ENCODE measurements around the gene ITGA6.

Gene ITGA6

DNA sequence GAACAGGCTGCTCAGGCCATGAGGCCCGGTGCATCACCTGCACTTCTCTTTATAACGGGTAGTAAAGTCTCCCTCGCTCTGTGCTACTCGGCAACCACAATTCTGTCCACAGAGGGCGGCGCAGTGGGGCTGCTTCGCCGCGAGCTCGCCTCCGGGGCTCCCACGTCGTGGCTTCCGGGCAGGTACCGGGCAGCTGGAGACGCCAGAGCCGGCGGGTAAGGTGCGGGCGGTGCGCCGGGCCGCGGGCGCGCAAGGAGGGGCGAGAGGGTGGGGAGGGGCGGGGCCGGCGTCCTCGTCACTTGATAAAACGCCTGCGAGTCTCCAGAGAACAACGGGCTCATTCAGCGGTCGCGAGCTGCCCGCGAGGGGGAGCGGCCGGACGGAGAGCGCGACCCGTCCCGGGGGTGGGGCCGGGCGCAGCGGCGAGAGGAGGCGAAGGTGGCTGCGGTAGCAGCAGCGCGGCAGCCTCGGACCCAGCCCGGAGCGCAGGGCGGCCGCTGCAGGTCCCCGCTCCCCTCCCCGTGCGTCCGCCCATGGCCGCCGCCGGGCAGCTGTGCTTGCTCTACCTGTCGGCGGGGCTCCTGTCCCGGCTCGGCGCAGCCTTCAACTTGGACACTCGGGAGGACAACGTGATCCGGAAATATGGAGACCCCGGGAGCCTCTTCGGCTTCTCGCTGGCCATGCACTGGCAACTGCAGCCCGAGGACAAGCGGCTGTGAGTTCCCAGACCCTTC lies at the start of gene ITGA6:
Gene ITGA6 (plus strand): TSS at position 331 of the 734 bp plus-strand sequence.
- H3K9ac ChIP-seq (ENCODE audit: insufficient read length), result peak within 1 kb of the TSS; percentile 63
- no peaks in the 10 kb centered on the region for H3K9me3 ChIP-seq (ENCODE audit: low read depth, low read length)
- DNase-seq (ENCODE audit: low read depth, low spot score), result no peak
- no peaks in the 10 kb centered on the region for H3K36me3 ChIP-seq (ENCODE audit: insufficient read depth, low read length)
- TF ChIP-seq POLR2AphosphoS5 (IDR thresholded peaks at IDR 0.05; ENCODE audit: borderline replicate concordance, low read depth, low read length) (0 out of 2 replicates have a peak, but pooled peaks have one; percentile 22), FOXP2 (optimal IDR thresholded peaks at IDR 0.05; ENCODE audit: control extremely low read depth, extremely low read length, insufficient read depth) (no peak), EZH2 (IDR thresholded peaks at IDR 0.05) (no peak)
- no peak within 1 kb of the TSS for H3K27ac ChIP-seq
- peak within 1 kb of the TSS; percentile 88 for H3K4me3 ChIP-seq

DNA sequence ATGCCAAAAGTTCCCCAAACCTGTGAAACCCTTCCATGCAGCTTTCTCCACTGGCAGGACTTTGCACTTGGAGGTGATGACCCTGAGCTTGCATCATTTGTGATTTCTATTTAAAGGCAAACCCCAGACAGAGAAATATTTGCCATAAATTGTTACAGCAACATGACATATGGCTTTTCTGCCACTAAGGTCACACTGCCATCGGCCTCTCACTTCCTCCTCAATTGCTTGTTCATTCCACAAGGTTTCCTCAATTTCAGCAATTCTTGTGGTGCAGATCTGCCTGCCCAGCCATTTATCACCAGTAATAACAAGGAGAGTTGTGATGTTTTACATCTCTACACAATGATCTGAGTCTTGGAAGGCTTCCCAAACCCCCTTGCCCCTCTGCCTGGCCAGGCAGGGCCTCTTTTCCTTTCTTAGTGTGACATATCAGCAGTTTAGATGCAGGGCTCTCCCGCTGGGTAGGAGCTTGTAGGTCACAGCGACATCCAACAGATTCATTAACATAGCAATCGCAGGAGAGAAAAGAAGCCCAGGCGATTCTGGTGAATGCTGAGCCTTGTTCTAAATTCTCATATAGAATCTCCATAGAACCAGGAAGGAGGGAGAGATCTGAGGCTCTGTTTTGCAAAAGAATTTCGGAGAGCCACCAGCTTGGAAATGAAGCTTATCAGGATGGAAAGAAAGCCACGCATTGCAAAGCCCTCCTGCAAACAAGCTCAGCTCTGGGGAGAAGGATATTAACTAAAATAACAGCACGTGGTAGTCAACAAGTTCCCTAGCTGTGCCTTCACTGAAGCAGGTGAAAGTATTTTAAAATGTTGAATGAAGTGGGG lies 46.7 kb upstream of the ITGA6 start:
- Histone ChIP-seq H3K4me3 (no peak overlapping the region), H3K9ac (ENCODE audit: insufficient read length) (no peak overlapping the region), H3K9me3 (ENCODE audit: low read depth, low read length) (no peaks in the 10 kb centered on the region), H3K36me3 (ENCODE audit: insufficient read depth, low read length) (no peaks in the 10 kb centered on the region), H3K27ac (no peak overlapping the region)
- TF ChIP-seq FOXP2 (optimal IDR thresholded peaks at IDR 0.05; ENCODE audit: control extremely low read depth, extremely low read length, insufficient read depth), result no peak
- TF ChIP-seq EZH2 (IDR thresholded peaks at IDR 0.05), result no peak
- TF ChIP-seq POLR2AphosphoS5 (IDR thresholded peaks at IDR 0.05; ENCODE audit: borderline replicate concordance, low read depth, low read length), result no peak
- DNase-seq (ENCODE audit: low read depth, low spot score), result no peak

DNA sequence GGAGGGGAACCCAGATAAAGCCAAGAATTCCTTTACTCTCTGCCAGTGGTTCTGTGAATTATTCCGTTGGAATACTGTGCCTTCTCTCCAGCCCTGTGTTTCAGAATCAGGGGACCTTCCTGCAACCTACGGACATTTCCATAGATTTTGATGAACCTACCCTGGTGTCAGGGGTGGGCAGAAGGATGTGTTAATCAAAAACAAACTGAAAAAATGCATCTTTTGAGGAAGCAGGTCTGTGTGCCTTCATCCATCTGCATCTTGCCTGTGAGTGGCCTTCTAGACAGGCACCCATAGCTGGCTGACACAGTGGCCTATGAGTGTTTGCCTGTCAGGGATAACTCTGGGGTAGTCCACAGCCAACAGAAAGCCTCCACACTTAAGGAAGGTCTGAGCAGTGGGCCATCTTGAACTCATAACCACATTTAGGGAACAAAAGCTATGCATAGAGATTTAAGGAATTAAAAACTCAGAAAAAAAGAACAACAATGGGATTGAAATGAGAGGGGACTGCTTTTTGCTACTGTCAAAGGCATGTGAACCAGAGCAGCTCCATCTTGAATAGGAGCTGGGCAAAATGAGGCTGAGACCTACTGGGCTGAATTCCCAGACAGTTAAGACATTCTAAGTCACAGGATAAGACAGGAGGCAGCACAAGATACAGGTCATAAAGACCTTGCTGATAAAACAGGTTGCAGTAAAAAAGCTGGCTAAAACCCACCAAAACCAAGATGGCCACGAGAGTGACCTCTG lies 45.9 kb upstream of the ITGA6 start:
- Histone ChIP-seq H3K9ac (ENCODE audit: insufficient read length) (no peak overlapping the region), H3K9me3 (ENCODE audit: low read depth, low read length) (no peaks in the 10 kb centered on the region), H3K27ac (no peak overlapping the region), H3K36me3 (ENCODE audit: insufficient read depth, low read length) (no peaks in the 10 kb centered on the region), H3K4me3 (no peak overlapping the region)
- TF ChIP-seq FOXP2 (optimal IDR thresholded peaks at IDR 0.05; ENCODE audit: control extremely low read depth, extremely low read length, insufficient read depth) (no peak), POLR2AphosphoS5 (IDR thresholded peaks at IDR 0.05; ENCODE audit: borderline replicate concordance, low read depth, low read length) (no peak), EZH2 (IDR thresholded peaks at IDR 0.05) (no peak)
- DNase-seq (ENCODE audit: low read depth, low spot score), result no peak

DNA sequence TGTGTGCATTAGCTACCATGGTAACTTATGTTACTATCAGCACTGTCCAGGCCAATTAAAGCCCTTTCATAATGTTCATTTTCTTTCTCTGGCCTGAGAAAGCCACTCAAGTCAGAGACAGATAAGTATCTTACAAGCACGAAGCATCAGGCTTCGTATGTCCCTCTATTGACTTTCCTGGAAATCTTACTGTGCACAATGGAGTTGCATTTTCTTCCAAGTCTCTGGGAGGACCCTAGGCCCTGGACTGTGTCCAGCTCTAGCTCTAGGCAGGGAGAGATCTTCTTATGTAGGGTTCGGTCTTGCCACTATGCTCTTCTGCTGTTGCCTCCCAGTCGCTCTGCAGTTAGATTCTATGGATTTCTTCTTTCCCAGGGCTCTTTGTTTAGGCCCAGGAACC lies 40.0 kb upstream of the ITGA6 start:
- no peaks in the 10 kb centered on the region for H3K36me3 ChIP-seq (ENCODE audit: insufficient read depth, low read length)
- no peaks in the 10 kb centered on the region for H3K9me3 ChIP-seq (ENCODE audit: low read depth, low read length)
- no peak overlapping the region for H3K4me3 ChIP-seq
- DNase-seq (ENCODE audit: low read depth, low spot score), result no peak
- TF ChIP-seq POLR2AphosphoS5 (IDR thresholded peaks at IDR 0.05; ENCODE audit: borderline replicate concordance, low read depth, low read length) (no peak), FOXP2 (optimal IDR thresholded peaks at IDR 0.05; ENCODE audit: control extremely low read depth, extremely low read length, insufficient read depth) (no peak), EZH2 (IDR thresholded peaks at IDR 0.05) (no peak)
- no peak overlapping the region for H3K9ac ChIP-seq (ENCODE audit: insufficient read length)
- H3K27ac ChIP-seq, result no peak overlapping the region

DNA sequence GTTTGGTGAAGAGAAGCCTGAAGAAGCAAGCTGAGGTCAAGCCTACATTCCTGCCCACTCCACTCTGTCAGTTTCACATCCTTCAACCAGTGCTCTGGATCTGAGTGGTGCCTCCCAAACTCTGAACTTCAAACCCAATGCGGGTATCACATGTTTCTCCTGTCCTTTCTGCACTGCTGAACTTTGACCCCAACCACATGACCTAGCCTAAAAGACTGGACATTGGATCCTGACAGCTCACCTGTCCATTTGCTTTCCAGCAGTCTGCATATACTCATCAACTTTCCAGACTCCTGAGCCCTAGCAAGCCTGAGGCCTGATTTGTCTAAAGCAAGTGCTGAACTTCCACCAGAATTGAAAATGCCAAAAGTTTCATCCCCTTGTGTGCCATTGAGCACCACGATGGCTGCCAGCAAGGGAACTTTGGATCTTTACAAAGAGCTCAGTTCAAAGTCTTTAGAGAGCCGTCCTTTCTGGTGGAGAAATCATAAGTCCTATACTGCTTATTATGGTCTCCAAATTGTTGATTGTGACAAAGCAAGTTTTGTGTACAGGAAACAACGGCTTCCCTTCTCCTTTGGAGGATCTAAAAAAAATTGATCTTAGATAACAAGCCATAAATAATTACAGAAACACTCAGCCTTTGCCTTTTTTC lies 37.6 kb upstream of the ITGA6 start:
- DNase-seq (ENCODE audit: low read depth, low spot score), result no peak
- H3K36me3 ChIP-seq (ENCODE audit: insufficient read depth, low read length), result no peaks in the 10 kb centered on the region
- no peak overlapping the region for H3K27ac ChIP-seq
- TF ChIP-seq EZH2 (IDR thresholded peaks at IDR 0.05), result no peak
- TF ChIP-seq POLR2AphosphoS5 (IDR thresholded peaks at IDR 0.05; ENCODE audit: borderline replicate concordance, low read depth, low read length), result no peak
- no peak for TF ChIP-seq FOXP2 (optimal IDR thresholded peaks at IDR 0.05; ENCODE audit: control extremely low read depth, extremely low read length, insufficient read depth)
- H3K9me3 ChIP-seq (ENCODE audit: low read depth, low read length), result no peaks in the 10 kb centered on the region
- H3K4me3 ChIP-seq, result no peak overlapping the region
- no peak overlapping the region for H3K9ac ChIP-seq (ENCODE audit: insufficient read length)

DNA sequence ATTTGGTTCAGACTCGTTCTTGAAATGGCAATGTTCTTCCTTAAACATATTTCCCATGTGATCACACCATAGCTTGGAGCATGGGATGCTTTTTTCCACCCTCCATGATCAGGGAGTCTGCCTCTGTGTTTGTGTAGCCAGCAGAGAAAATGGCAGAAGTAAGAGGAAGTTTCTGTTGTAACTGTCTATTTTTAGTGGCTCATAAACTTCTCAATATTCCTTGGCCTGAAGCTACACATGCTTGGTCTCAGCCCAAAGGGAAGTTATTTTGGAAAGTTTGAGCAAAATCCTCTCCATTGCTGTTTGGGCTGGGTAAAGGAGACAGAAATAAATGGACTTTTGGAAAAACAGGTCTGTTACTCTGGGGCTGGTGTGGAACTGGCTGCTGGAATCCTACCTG lies 33.4 kb upstream of the ITGA6 start:
- Histone ChIP-seq H3K36me3 (ENCODE audit: insufficient read depth, low read length) (no peaks in the 10 kb centered on the region), H3K9me3 (ENCODE audit: low read depth, low read length) (no peaks in the 10 kb centered on the region), H3K4me3 (no peak overlapping the region), H3K27ac (no peak overlapping the region), H3K9ac (ENCODE audit: insufficient read length) (no peak overlapping the region)
- no peak for TF ChIP-seq FOXP2 (optimal IDR thresholded peaks at IDR 0.05; ENCODE audit: control extremely low read depth, extremely low read length, insufficient read depth)
- no peak for TF ChIP-seq EZH2 (IDR thresholded peaks at IDR 0.05)
- no peak for TF ChIP-seq POLR2AphosphoS5 (IDR thresholded peaks at IDR 0.05; ENCODE audit: borderline replicate concordance, low read depth, low read length)
- DNase-seq (ENCODE audit: low read depth, low spot score), result no peak

DNA sequence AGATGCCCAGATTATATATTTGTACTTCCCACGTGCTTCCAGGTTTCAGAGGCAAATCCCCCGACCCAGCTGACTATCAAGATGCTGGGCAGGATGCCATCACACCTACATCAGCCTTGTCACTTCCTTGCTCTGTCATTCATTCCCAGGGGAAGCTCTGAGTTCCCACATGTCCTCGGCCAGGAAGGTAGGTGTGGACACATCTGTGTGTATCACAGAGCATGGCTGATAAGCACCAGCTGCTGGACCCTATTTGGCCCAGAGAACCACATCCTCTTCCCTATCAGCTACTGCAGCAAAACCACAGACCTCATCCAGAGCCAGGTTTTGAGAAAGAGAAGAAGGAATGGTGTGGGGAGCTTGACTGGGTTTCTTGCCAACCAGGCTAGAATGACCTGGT lies 31.9 kb upstream of the ITGA6 start:
- no peak for DNase-seq (ENCODE audit: low read depth, low spot score)

More for the DNA sequence above, 31.9 kb upstream of the ITGA6 start:
- Histone ChIP-seq H3K36me3 (ENCODE audit: insufficient read depth, low read length) (no peaks in the 10 kb centered on the region), H3K27ac (no peak overlapping the region), H3K9ac (ENCODE audit: insufficient read length) (no peak overlapping the region), H3K4me3 (no peak overlapping the region), H3K9me3 (ENCODE audit: low read depth, low read length) (no peaks in the 10 kb centered on the region)
- TF ChIP-seq EZH2 (IDR thresholded peaks at IDR 0.05) (no peak), FOXP2 (optimal IDR thresholded peaks at IDR 0.05; ENCODE audit: control extremely low read depth, extremely low read length, insufficient read depth) (no peak), POLR2AphosphoS5 (IDR thresholded peaks at IDR 0.05; ENCODE audit: borderline replicate concordance, low read depth, low read length) (no peak)

Measured in SK-N-MC (cell line).